Tongue (tissue), 2 donors: ENCODE results near the gene TECTA. TPM values are rescaled to one million over a fixed set of nuclear protein-coding genes. Genes with fewer than 3 reads are reported as not detected.
A peak's percentile ranks its signal among the peaks of the same experiment; 100 is the strongest.

ENCODE experiments used
- DNase-seq: peaks from one replicate; pipeline ENCODE4 v3.0.0-alpha.2; 2015
- total RNA-seq: library from RNA; depleted of rRNA; stranded (reverse); fragments of >200 nt; gene quantifications from one replicate; pipeline ENCODE4 v1.2.3, GENCODE V29; 2014

Gene TECTA
- total RNA-seq, 1 donor from 2014 or later: 2.1 TPM

- DNase-seq: no peak
Observed at GRCh38 chr11:121127809-121128208, 26.8 kb downstream of the TECTA start.

GRCh38 chr11:121129362-121130340, 28.6 kb downstream of the TECTA start:
- DNase-seq: no peak

GRCh38 chr11:121131656-121132055, 30.6 kb downstream of the TECTA start:
- DNase-seq: no peak

GRCh38 chr11:121132211-121132976, 31.4 kb downstream of the TECTA start:
- DNase-seq: no peak

GRCh38 chr11:121134741-121135312, 33.8 kb downstream of the TECTA start:
- peak; percentile 68 for DNase-seq

GRCh38 chr11:121137005-121137404, 36.0 kb downstream of the TECTA start:
- DNase-seq: no peak

- no peak for DNase-seq
Observed at GRCh38 chr11:121138259-121138658, 37.2 kb downstream of the TECTA start.

- no peak for DNase-seq
Observed at GRCh38 chr11:121140369-121140768, 39.3 kb downstream of the TECTA start.

GRCh38 chr11:121141066-121141465, 40.0 kb downstream of the TECTA start:
- DNase-seq: no peak

GRCh38 chr11:121143921-121144320, 42.9 kb downstream of the TECTA start:
- no peak for DNase-seq

- no peak for DNase-seq
Observed at GRCh38 chr11:121144723-121145122, 43.7 kb downstream of the TECTA start.

- DNase-seq: no peak
Observed at GRCh38 chr11:121145826-121146225, 44.8 kb downstream of the TECTA start.

GRCh38 chr11:121149116-121149515, 48.1 kb downstream of the TECTA start:
- no peak for DNase-seq

GRCh38 chr11:121151207-121151688, 50.2 kb downstream of the TECTA start:
- no peak for DNase-seq

GRCh38 chr11:121152764-121153163, 51.7 kb downstream of the TECTA start:
- DNase-seq: no peak

- no peak for DNase-seq
Observed at GRCh38 chr11:121153472-121153871, 52.4 kb downstream of the TECTA start.

GRCh38 chr11:121154486-121155314, 53.7 kb downstream of the TECTA start:
- peak; percentile 26 for DNase-seq

GRCh38 chr11:121157756-121158155, 56.7 kb downstream of the TECTA start:
- no peak for DNase-seq

GRCh38 chr11:121159741-121160140, 58.7 kb downstream of the TECTA start:
- no peak for DNase-seq

GRCh38 chr11:121161349-121161917, 60.4 kb downstream of the TECTA start:
- DNase-seq: no peak

GRCh38 chr11:121163658-121164308, 62.7 kb downstream of the TECTA start:
- no peak for DNase-seq
